H1 (cell line): Measurements from ENCODE around the gene GNG7. TPM values are rescaled to one million over a fixed set of nuclear protein-coding genes. Genes with fewer than 3 reads are reported as not detected.

Experiments
- CHD1 ChIP-seq: IDR thresholded peaks from 2 replicates; pipeline ENCODE4 v1.6.1; 2012; ENCODE audit warnings: low read depth, low read length, improper control_type of control experiment
- FOSL1 ChIP-seq: IDR thresholded peaks from 2 replicates; pipeline ENCODE4 v1.6.1; 2011; ENCODE audit warnings: mild to moderate bottlenecking, low read depth, low read length, moderate library complexity; ENCODE audit not compliant: insufficient read depth
- GABPA ChIP-seq: IDR thresholded peaks from 2 replicates; pipeline ENCODE4 v1.6.1; 2011; ENCODE audit warnings: mild to moderate bottlenecking, low read length, moderate library complexity, borderline replicate concordance; ENCODE audit not compliant: insufficient read depth
- SIX5 ChIP-seq: IDR thresholded peaks from 2 replicates; pipeline ENCODE4 v1.6.1; 2011; ENCODE audit warnings: mild to moderate bottlenecking, low read depth, low read length
- SUZ12 ChIP-seq: fragments of 200-600 bp; sonication (generic); IDR thresholded peaks from 2 replicates; pipeline ENCODE4 v1.6.1; 2012; ENCODE audit warnings: mild to moderate bottlenecking, inconsistent platforms, low read length, moderate library complexity, mixed read lengths
- polyA plus RNA-seq, 7 experiments: library from polyadenylated mRNA; depleted of rRNA in 3 of 7; stranded (reverse) in 5 of 7; unstranded in 2 of 7; fragments of >200 nt in 5 of 7; fragments of 200-250 nt in 2 of 7; gene quantifications; 1 replicate in 5 of 7; 2 replicates in 1 of 7; 4 replicates in 1 of 7; pipeline versions ENCODE4 v1.2.1 to v1.2.3, GENCODE V29; 2011 to 2013; ENCODE audit warnings: missing spikeins in 2 of 7, mixed read lengths in 2 of 7
- total RNA-seq: library from RNA; stranded (reverse); fragmentation: NEBNext Ultra II Directional; extraction: Animal tissue kit (Norgen Biotek cat#: 25700); gene quantifications from 2 replicates; pipeline ENCODE4 v1.2.1, GENCODE V29; 2021
- TF ChIP-seq, protein P1 (sequence below): IDR thresholded peaks from 2 replicates; pipeline ENCODE4 v1.6.1; 2011; ENCODE audit warnings: low read length, improper control_type of control experiment

Gene GNG7
- total and polyA plus RNA-seq, 2 of the 8 experiments (the other 6 are each of a cell fraction or from before 2014, with no cell fraction given): 2.8 to 7.8 TPM

DNA sequence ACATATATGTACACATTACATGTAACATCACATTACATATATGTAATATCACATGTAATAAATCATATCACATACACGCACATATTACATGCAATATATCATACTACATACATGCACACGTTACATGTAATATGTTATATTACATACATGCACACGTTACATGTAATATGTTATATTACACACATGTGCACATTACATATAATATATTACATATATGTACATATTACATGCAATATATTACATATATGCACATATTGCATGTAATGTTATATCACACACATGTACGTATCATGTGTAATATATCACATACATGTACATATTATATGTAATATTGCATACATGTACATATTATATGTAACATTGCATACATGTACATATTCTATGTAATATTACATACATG lies 149.0 kb downstream of the GNG7 start (continued):
- no peak for TF ChIP-seq SUZ12
- no peak for TF ChIP-seq CHD1
- TF ChIP-seq FOSL1: no peak
- no peak for TF ChIP-seq SIX5
- TF ChIP-seq, protein P1, sequence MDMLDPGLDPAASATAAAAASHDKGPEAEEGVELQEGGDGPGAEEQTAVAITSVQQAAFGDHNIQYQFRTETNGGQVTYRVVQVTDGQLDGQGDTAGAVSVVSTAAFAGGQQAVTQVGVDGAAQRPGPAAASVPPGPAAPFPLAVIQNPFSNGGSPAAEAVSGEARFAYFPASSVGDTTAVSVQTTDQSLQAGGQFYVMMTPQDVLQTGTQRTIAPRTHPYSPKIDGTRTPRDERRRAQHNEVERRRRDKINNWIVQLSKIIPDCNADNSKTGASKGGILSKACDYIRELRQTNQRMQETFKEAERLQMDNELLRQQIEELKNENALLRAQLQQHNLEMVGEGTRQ: no peak
- no peak for TF ChIP-seq GABPA
